K562 (cell line): ENCODE measurements around the gene KASH5. TPM values are rescaled to one million over a fixed set of nuclear protein-coding genes. Genes with fewer than 3 reads are reported as not detected.

Source experiments
- AFF1 ChIP-seq, 2 experiments: fragments of 450-650 bp; IDR thresholded peaks; 2 replicates each; pipeline ENCODE4 v1.6.1; 2018; ENCODE audit warnings: mild to moderate bottlenecking in 2 of 2, low read depth in 1 of 2; ENCODE audit not compliant: partially characterized antibody in 2 of 2
- ATF7 ChIP-seq: fragments of 450-650 bp; IDR thresholded peaks from 2 replicates; pipeline ENCODE4 v1.7.1; 2014; ENCODE audit warnings: mild to moderate bottlenecking, moderate library complexity
- CBFA2T2 ChIP-seq: fragments of 450-650 bp; conservative IDR thresholded peaks from 2 replicates; pipeline ENCODE4 v1.6.1; 2017; ENCODE audit warnings: mild to moderate bottlenecking
- CTCF ChIP-seq, 3 experiments: IDR thresholded peaks in 2 of 3; conservative IDR thresholded peaks in 1 of 3; 2 replicates each; pipeline ENCODE4 v1.5.1; 2011 to 2012; ENCODE audit warnings: low read length in 3 of 3, mild to moderate bottlenecking in 3 of 3, control low read depth in 2 of 3, improper control_type of control experiment in 1 of 3, inconsistent platforms in 1 of 3, low read depth in 1 of 3, mixed read lengths in 1 of 3, moderate library complexity in 1 of 3; ENCODE audit not compliant: insufficient read depth in 2 of 3
- CXXC5 ChIP-seq: fragments of 250-450 bp; sonication (Bioruptor Pico); IDR thresholded peaks from 2 replicates; pipeline ENCODE4 v1.8.0; 2022; ENCODE audit warnings: inconsistent platforms, mild to moderate bottlenecking, moderate library complexity
- HCFC1 ChIP-seq: IDR thresholded peaks from 2 replicates; pipeline ENCODE4 v1.6.1; 2012; ENCODE audit warnings: low read depth, low read length, improper control_type of control experiment
- KDM1A ChIP-seq, 2 experiments: fragments of 450-650 bp; IDR thresholded peaks; 2 replicates each; pipeline ENCODE4 v1.6.1; 2016; ENCODE audit warnings: mild to moderate bottlenecking in 2 of 2
- LCOR ChIP-seq: sonication (generic); formaldehyde crosslinking; IDR thresholded peaks from 2 replicates; pipeline ENCODE4 v1.8.0; 2022; ENCODE audit warnings: mild to moderate bottlenecking, missing genetic modification reagents
- MBD2 ChIP-seq: sonication (generic); IDR thresholded peaks from 2 replicates; pipeline ENCODE4 v1.6.1; 2016; ENCODE audit warnings: low read depth, borderline replicate concordance
- NEUROD1 ChIP-seq: fragments of 150-350 bp; IDR thresholded peaks from 2 replicates; pipeline ENCODE4 v1.6.1; 2014; ENCODE audit warnings: borderline replicate concordance, low read length, low read depth; ENCODE audit not compliant: partially characterized antibody
- POLR3G ChIP-seq: IDR thresholded peaks from 2 replicates; pipeline ENCODE4 v1.6.1; 2011; ENCODE audit not compliant: insufficient read length, insufficient replicate concordance; ENCODE audit errors: extremely low read depth
- RAD51 ChIP-seq: fragments of 450-650 bp; IDR thresholded peaks from 2 replicates; pipeline ENCODE4 v1.7.1; 2016; ENCODE audit warnings: low read depth, mild to moderate bottlenecking, borderline replicate concordance
- TEAD4 ChIP-seq, 2 experiments: sonication (generic) in 1 of 2; formaldehyde crosslinking in 1 of 2; IDR thresholded peaks; 2 replicates each; pipeline versions ENCODE4 v1.6.1 to v1.8.0; 2012 to 2022; ENCODE audit warnings: borderline replicate concordance in 1 of 2, inconsistent platforms in 1 of 2, low read length in 1 of 2, mild to moderate bottlenecking in 1 of 2, missing genetic modification reagents in 1 of 2
- TOE1 ChIP-seq, 2 experiments: fragments of 450-650 bp in 1 of 2; sonication (generic) in 1 of 2; formaldehyde crosslinking in 1 of 2; IDR thresholded peaks; 2 replicates each; pipeline versions ENCODE4 v1.7.1 to v1.8.0; 2016 to 2022; ENCODE audit warnings: borderline replicate concordance in 2 of 2, mild to moderate bottlenecking in 2 of 2, antibody characterized with exemption in 1 of 2, inconsistent platforms in 1 of 2, low read depth in 1 of 2, missing genetic modification reagents in 1 of 2, moderate library complexity in 1 of 2
- ZBTB7A ChIP-seq: IDR thresholded peaks from 2 replicates; pipeline ENCODE4 v1.6.1; 2011; ENCODE audit warnings: low read depth, mild to moderate bottlenecking, low read length, moderate library complexity, borderline replicate concordance; ENCODE audit not compliant: control insufficient read depth
- ZBTB9 ChIP-seq: fragments of 450-650 bp; formaldehyde crosslinking; IDR thresholded peaks from 2 replicates; pipeline ENCODE4 v1.4.0; 2020; ENCODE audit warnings: mild to moderate bottlenecking, moderate library complexity
- ZNF280A ChIP-seq: fragments of 450-650 bp; IDR thresholded peaks from 2 replicates; pipeline ENCODE4 v1.6.1; 2018; ENCODE audit warnings: mild to moderate bottlenecking, low read depth; ENCODE audit not compliant: partially characterized antibody
- ZNF707 ChIP-seq: fragments of 250-450 bp; sonication (Bioruptor Pico); conservative IDR thresholded peaks from 2 replicates; pipeline ENCODE4 v1.8.0; 2022; ENCODE audit warnings: inconsistent platforms, mild to moderate bottlenecking, moderate library complexity
- polyA plus RNA-seq, 8 experiments: library from polyadenylated mRNA; depleted of rRNA in 4 of 8; stranded (reverse) in 5 of 8; unstranded in 3 of 8; fragments of >200 nt; fragmentation: Nextera tagmentation in 2 of 8; fragmentation: Illumina TruSeq in 1 of 8; extraction: Ambion mirVana in 2 of 8; extraction: Trizol in 1 of 8; gene quantifications; 2 replicates each; pipeline versions ENCODE4 v1.2.1 to v1.2.3, GENCODE V29; 2011 to 2014; ENCODE audit warnings: inconsistent platforms in 1 of 8, missing spikeins in 1 of 8
- total RNA-seq, 7 experiments: library from RNA; depleted of rRNA in 6 of 7; stranded (reverse); fragments of >200 nt in 6 of 7; fragmentation: Illumina TruSeq in 2 of 7; extraction: Trizol in 2 of 7; gene quantifications; 2 replicates each; pipeline versions ENCODE4 v1.2.1 to v1.2.3, GENCODE V29; 2011 to 2021; ENCODE audit warnings: low replicate concordance in 1 of 7

KASH5 gene
- total and polyA plus RNA-seq, 9 of the 15 experiments (the other 6 are each of a cell fraction or from before 2014, with no cell fraction given) = 0.07 to 0.84 (median 0.34) TPM; not detected in 1

- TF ChIP-seq ZBTB7A = no peak
- TF ChIP-seq HCFC1 = peak; percentile 93
- TF ChIP-seq POLR3G = no peak
- 0 out of 2 replicates have a peak, but pooled peaks have one; percentile 7 for TF ChIP-seq CBFA2T2
- TF ChIP-seq AFF1 (IDR thresholded peaks at IDR 0.05; ENCODE audit: low read depth in 1 of 2, partially characterized antibody in 2 of 2) = peak in 1 of 2 experiments; percentile 70
- no peak for TF ChIP-seq CXXC5 (CRISPR knock-in tag)
- TF ChIP-seq ZNF707 (CRISPR knock-in tag) = no peak
- peak; percentile 26; the same call in 1 of the 2 replicates for TF ChIP-seq LCOR (CRISPR knock-in tag)
- peak; percentile 72; the same call in 1 of the 2 replicates for TF ChIP-seq TEAD4 (IDR thresholded peaks at IDR 0.05; ENCODE audit: low read length)
- TF ChIP-seq TEAD4 (CRISPR knock-in tag; IDR thresholded peaks at IDR 0.05; ENCODE audit: borderline replicate concordance) = no peak
- peak; percentile 51; the same call in 1 of the 2 replicates for TF ChIP-seq MBD2
- peak; percentile 58; the same call in 1 of the 2 replicates for TF ChIP-seq TOE1 (IDR thresholded peaks at IDR 0.05; ENCODE audit: borderline replicate concordance)
- TF ChIP-seq TOE1 (CRISPR knock-in tag; IDR thresholded peaks at IDR 0.05; ENCODE audit: borderline replicate concordance, low read depth) = no peak
- no peak for TF ChIP-seq ZBTB9 (CRISPR knock-in tag)
- TF ChIP-seq RAD51 = peak; percentile 86
- TF ChIP-seq NEUROD1 = no peak
- 0 out of 2 replicates have a peak, but pooled peaks have one; percentile 20 for TF ChIP-seq ATF7
- peak; percentile 43 to 62 (median 52) for TF ChIP-seq CTCF (IDR thresholded peaks at IDR 0.05 in 2 of 3, conservative IDR thresholded peaks at IDR 0.05 in 1 of 3; ENCODE audit: insufficient read depth in 2 of 3, low read depth in 1 of 3, low read length in 3 of 3)
- no peak for TF ChIP-seq ZNF280A
- TF ChIP-seq KDM1A (IDR thresholded peaks at IDR 0.05) = no peak
Measured at GRCh38 chr19:49347835-49348234, 40.2 kb upstream of the KASH5 start (continued).
